GM19025 (cell line): Measurements from ENCODE around the gene IL18R1.

ENCODE experiments used
- ATAC-seq: cut with Tn5 transposase; IDR thresholded peaks from one replicate; pipeline ENCODE4 v1.9.1; 2021; ENCODE audit warnings: mild to moderate bottlenecking, low read depth, moderate library complexity; ENCODE audit not compliant: unreplicated experiment

Gene IL18R1

GRCh38 chr2:102386867-102387541, 31.4 kb downstream of the IL18R1 start:
- no peak for ATAC-seq

- ATAC-seq = no peak
Observed at GRCh38 chr2:102387763-102388546, 32.4 kb downstream of the IL18R1 start.

- no peak for ATAC-seq
Observed at GRCh38 chr2:102391565-102391964, 36.0 kb downstream of the IL18R1 start.

- no peak for ATAC-seq
Observed at GRCh38 chr2:102392096-102392495, 36.5 kb downstream of the IL18R1 start.

- no peak for ATAC-seq
Observed at GRCh38 chr2:102392942-102393341, 37.3 kb downstream of the IL18R1 start.

GRCh38 chr2:102396012-102396411, 40.4 kb downstream of the IL18R1 start:
- no peak for ATAC-seq

GRCh38 chr2:102397209-102397608, 41.6 kb downstream of the IL18R1 start:
- no peak for ATAC-seq

GRCh38 chr2:102399499-102400141, 44.0 kb downstream of the IL18R1 start:
- ATAC-seq = no peak

- no peak for ATAC-seq
Observed at GRCh38 chr2:102401456-102401855, 45.9 kb downstream of the IL18R1 start.

GRCh38 chr2:102401865-102402264, 46.3 kb downstream of the IL18R1 start:
- no peak for ATAC-seq

GRCh38 chr2:102410952-102411351, 55.4 kb downstream of the IL18R1 start:
- no peak for ATAC-seq

GRCh38 chr2:102412199-102412598, 56.6 kb downstream of the IL18R1 start:
- no peak for ATAC-seq

- no peak for ATAC-seq
Observed at GRCh38 chr2:102417946-102418345, 62.4 kb downstream of the IL18R1 start.

- no peak for ATAC-seq
Observed at GRCh38 chr2:102418421-102418961, 62.9 kb downstream of the IL18R1 start.

GRCh38 chr2:102420290-102420689, 64.7 kb downstream of the IL18R1 start:
- ATAC-seq = no peak

GRCh38 chr2:102421890-102422759, 66.5 kb downstream of the IL18R1 start:
- no peak for ATAC-seq

- ATAC-seq = no peak
Observed at GRCh38 chr2:102422910-102423309, 67.3 kb downstream of the IL18R1 start, which contains the start of gene IL18RAP. TSS of gene IL18RAP (plus strand) at chr2:102423160. CDS start at chr2:102423278, 118 bp downstream.

- no peak for ATAC-seq
Observed at GRCh38 chr2:102423368-102423767, 67.8 kb downstream of the IL18R1 start.

GRCh38 chr2:102424754-102425153, 69.2 kb downstream of the IL18R1 start:
- no peak for ATAC-seq

GRCh38 chr2:102425441-102426132, 70.0 kb downstream of the IL18R1 start:
- ATAC-seq = no peak
